GM21825 (cell line): Measurements from ENCODE around the gene ITGB6.

ENCODE experiments used
- ATAC-seq: cut with Tn5 transposase; IDR thresholded peaks from one replicate; pipeline ENCODE4 v1.9.1; 2021; ENCODE audit warnings: mild to moderate bottlenecking, moderate library complexity; ENCODE audit not compliant: unreplicated experiment

The ITGB6 gene

GRCh38 chr2:160221391-160222276 is 21.6 kb upstream of the ITGB6 start:
- no peak for ATAC-seq

GRCh38 chr2:160220545-160221009 is 20.5 kb upstream of the ITGB6 start:
- no peak for ATAC-seq

GRCh38 chr2:160220026-160220425 is 20.0 kb upstream of the ITGB6 start:
- ATAC-seq, result no peak

GRCh38 chr2:160214461-160215445 is 14.7 kb upstream of the ITGB6 start:
- peak; percentile 30 for ATAC-seq

GRCh38 chr2:160213511-160213910 is 13.4 kb upstream of the ITGB6 start:
- no peak for ATAC-seq

- ATAC-seq, result peak; percentile 92
Measured at GRCh38 chr2:160210599-160211138, 10.6 kb upstream of the ITGB6 start.

GRCh38 chr2:160209516-160209856 is 9.4 kb upstream of the ITGB6 start:
- ATAC-seq, result no peak

- ATAC-seq, result no peak
Measured at GRCh38 chr2:160208655-160209515, 8.8 kb upstream of the ITGB6 start.

GRCh38 chr2:160207804-160208654 is 8.0 kb upstream of the ITGB6 start:
- ATAC-seq, result no peak

- ATAC-seq, result no peak
Measured at GRCh38 chr2:160207271-160207670, 7.2 kb upstream of the ITGB6 start.

GRCh38 chr2:160206436-160206835 is 6.4 kb upstream of the ITGB6 start:
- ATAC-seq, result no peak

GRCh38 chr2:160205505-160205904 is 5.4 kb upstream of the ITGB6 start:
- ATAC-seq, result no peak

GRCh38 chr2:160203422-160203821 is 3.4 kb upstream of the ITGB6 start:
- no peak for ATAC-seq

GRCh38 chr2:160203007-160203406 is 2.9 kb upstream of the ITGB6 start:
- no peak for ATAC-seq

- no peak for ATAC-seq
Measured at GRCh38 chr2:160201849-160202539, 1.9 kb upstream of the ITGB6 start.

- ATAC-seq, result no peak
Measured at GRCh38 chr2:160200921-160201320, 849 bp upstream of the ITGB6 start.

- no peak for ATAC-seq
Measured at GRCh38 chr2:160199053-160199452, 1.0 kb downstream of the ITGB6 start.

- no peak for ATAC-seq
Measured at GRCh38 chr2:160197587-160197986, 2.5 kb downstream of the ITGB6 start.

- no peak for ATAC-seq
Measured at GRCh38 chr2:160194946-160195345, 5.1 kb downstream of the ITGB6 start.
